Measurements from ENCODE around the gene TAF11L7.
"Not testable (repeated sequence)": the region's sequence is repeated elsewhere in the genome, so short reads cannot be mapped to it uniquely, and the experiment has no call there.

Gene TAF11L7

GRCh38 chr5:17610092-17610491, 24.5 kb upstream of the TAF11L7 start, which contains the start of gene TAF11L12:
Gene TAF11L12, plus strand, starts transcription at chr5:17610392.
- TF ChIP-seq, protein P1, sequence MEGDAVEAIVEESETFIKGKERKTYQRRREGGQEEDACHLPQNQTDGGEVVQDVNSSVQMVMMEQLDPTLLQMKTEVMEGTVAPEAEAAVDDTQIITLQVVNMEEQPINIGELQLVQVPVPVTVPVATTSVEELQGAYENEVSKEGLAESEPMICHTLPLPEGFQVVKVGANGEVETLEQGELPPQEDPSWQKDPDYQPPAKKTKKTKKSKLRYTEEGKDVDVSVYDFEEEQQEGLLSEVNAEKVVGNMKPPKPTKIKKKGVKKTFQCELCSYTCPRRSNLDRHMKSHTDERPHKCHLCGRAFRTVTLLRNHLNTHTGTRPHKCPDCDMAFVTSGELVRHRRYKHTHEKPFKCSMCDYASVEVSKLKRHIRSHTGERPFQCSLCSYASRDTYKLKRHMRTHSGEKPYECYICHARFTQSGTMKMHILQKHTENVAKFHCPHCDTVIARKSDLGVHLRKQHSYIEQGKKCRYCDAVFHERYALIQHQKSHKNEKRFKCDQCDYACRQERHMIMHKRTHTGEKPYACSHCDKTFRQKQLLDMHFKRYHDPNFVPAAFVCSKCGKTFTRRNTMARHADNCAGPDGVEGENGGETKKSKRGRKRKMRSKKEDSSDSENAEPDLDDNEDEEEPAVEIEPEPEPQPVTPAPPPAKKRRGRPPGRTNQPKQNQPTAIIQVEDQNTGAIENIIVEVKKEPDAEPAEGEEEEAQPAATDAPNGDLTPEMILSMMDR (IDR thresholded peaks at IDR 0.05), result not testable (repeated sequence)

GRCh38 chr5:17604951-17605350, 19.4 kb upstream of the TAF11L7 start:
- TF ChIP-seq, protein P1 (IDR thresholded peaks at IDR 0.05), result no peak

- TF ChIP-seq, protein P1 (IDR thresholded peaks at IDR 0.05), result not testable (repeated sequence)
Observed at GRCh38 chr5:17603880-17604279, 18.3 kb upstream of the TAF11L7 start, which contains the start of gene TAF11L11. Gene TAF11L11, plus strand, starts transcription at chr5:17604183.

GRCh38 chr5:17597728-17598127, 12.2 kb upstream of the TAF11L7 start, which contains the start of gene TAF11L10:
Gene TAF11L10, minus strand, starts transcription at chr5:17597828.
- TF ChIP-seq, protein P1 (IDR thresholded peaks at IDR 0.05), result not testable (repeated sequence)

DNA sequence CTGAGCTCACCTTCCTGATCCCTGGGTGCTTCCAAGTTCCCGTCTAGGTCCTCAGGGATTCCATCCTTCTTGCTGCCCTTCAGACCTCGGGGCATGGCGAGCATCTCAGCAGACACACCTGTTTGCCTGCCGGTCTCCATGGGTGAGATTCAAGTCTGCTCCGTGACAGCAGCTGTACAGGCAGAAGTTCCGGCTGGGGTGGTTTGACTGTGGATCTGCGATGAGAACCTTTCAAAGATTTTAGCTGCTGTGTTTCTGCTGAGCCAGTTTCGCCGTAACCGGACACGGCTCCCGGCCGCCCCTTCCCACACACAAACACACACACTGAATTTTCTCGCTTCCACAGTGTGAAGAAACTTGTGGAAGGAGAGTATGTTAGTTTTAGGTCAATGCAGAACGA, 8.7 kb upstream of the TAF11L7 start, which contains the start of gene TAF11L9:
TAF11L9 (minus strand) TSS at position 140 of the 400 bp plus-strand sequence.
- TF ChIP-seq, protein P1 (IDR thresholded peaks at IDR 0.05), result not testable (repeated sequence)

DNA sequence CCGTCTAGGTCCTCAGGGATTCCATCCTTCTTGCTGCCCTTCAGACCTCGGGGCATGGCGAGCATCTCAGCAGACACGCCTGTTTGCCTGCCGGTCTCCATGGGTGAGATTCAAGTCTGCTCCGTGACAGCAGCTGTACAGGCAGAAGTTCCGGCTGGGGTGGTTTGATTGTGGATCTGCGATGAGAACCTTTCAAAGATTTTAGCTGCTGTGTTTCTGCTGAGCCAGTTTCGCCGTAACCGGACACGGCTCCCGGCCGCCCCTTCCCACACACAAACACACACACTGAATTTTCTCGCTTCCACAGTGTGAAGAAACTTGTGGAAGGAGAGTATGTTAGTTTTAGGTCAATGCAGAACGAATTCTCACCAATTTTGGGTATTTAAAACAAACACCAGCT, 5.3 kb upstream of the TAF11L7 start, which contains the start of gene TAF11L8:
TAF11L8 (minus strand) TSS at position 101 of the 400 bp plus-strand sequence.
- TF ChIP-seq, protein P1 (IDR thresholded peaks at IDR 0.05), result not testable (repeated sequence)
